ENCODE measurements around the gene TMEM131L. TPM values are rescaled to one million over a fixed set of nuclear protein-coding genes. Genes with fewer than 3 reads are reported as not detected.
"Not testable (repeated sequence)": the region's sequence is repeated elsewhere in the genome, so short reads cannot be mapped to it uniquely, and the experiment has no call there.

TMEM131L gene
- polyA plus RNA-seq, 3 donors, result 11.2 to 58.3 (median 26.0) TPM

GRCh38 chr4:153469031-153469430 is 2.9 kb downstream of the TMEM131L start:
- WGBS (ENCODE audit: insufficient coverage), result no CpG with 5 or more reads among the region's 2 CpGs
- Mint-ChIP-seq H3K36me3 (peaks cover 35% of the 10 kb centered on the region in 2 donors), H3K4me3 (peak overlapping the region; percentile 96 to 98), H3K9me3 (peaks cover 0 to 2% (median 1%) of the 10 kb centered on the region in 7 donors), H3K4me1 (peaks cover 73% of the 10 kb centered on the region), H3K27ac (peak overlapping the region in 4 of 7 donors; percentile 7 to 73 (median 38)), H3K27me3 (ENCODE audit: low read depth in 3 of 3) (no peaks in the 10 kb centered on the region)
- TF ChIP-seq, protein P1, sequence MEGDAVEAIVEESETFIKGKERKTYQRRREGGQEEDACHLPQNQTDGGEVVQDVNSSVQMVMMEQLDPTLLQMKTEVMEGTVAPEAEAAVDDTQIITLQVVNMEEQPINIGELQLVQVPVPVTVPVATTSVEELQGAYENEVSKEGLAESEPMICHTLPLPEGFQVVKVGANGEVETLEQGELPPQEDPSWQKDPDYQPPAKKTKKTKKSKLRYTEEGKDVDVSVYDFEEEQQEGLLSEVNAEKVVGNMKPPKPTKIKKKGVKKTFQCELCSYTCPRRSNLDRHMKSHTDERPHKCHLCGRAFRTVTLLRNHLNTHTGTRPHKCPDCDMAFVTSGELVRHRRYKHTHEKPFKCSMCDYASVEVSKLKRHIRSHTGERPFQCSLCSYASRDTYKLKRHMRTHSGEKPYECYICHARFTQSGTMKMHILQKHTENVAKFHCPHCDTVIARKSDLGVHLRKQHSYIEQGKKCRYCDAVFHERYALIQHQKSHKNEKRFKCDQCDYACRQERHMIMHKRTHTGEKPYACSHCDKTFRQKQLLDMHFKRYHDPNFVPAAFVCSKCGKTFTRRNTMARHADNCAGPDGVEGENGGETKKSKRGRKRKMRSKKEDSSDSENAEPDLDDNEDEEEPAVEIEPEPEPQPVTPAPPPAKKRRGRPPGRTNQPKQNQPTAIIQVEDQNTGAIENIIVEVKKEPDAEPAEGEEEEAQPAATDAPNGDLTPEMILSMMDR (IDR thresholded peaks at IDR 0.05), result no peak
- Histone ChIP-seq H3K4me1 (ENCODE audit: control insufficient read depth in 1 of 2, insufficient read depth in 2 of 2, low read length in 2 of 2) (peaks cover 57 to 82% of the 10 kb centered on the region in 2 donors), H3K9me3 (replicated peaks in 1 of 2; ENCODE audit: control insufficient read depth in 1 of 2, insufficient read depth in 1 of 2, low read length in 2 of 2) (no peaks in the 10 kb centered on the region), H3K9ac (ENCODE audit: insufficient read depth, low read length, poor library complexity, severe bottlenecking) (no peak overlapping the region), H3K27ac (ENCODE audit: low read depth in 1 of 2, low read length in 2 of 2) (peak overlapping the region in 1 of 2 donors; percentile 58), H4K20me1 (ENCODE audit: insufficient read depth, low read length) (peaks cover 76% of the 10 kb centered on the region), H3K27me3 (ENCODE audit: control insufficient read depth in 2 of 2, insufficient read depth in 2 of 2, low read length in 2 of 2) (no peaks in the 10 kb centered on the region), H3K4me3 (replicated peaks in 1 of 3; ENCODE audit: low read depth in 2 of 3, low read length in 3 of 3) (peak overlapping the region in 2 of 3 experiments; percentile 80 to 98), H3K36me3 (replicated peaks in 1 of 2; ENCODE audit: control insufficient read depth in 1 of 2, insufficient read depth in 2 of 2, low read length in 2 of 2) (peaks cover 15 to 27% of the 10 kb centered on the region in 2 donors), H2AFZ (ENCODE audit: insufficient read depth, low read depth, low read length, poor library complexity, severe bottlenecking) (no peak overlapping the region), H3K79me2 (ENCODE audit: insufficient read depth, low read length) (peaks cover 77% of the 10 kb centered on the region), H3K4me2 (replicated peaks; ENCODE audit: extremely low read depth, low read length, poor library complexity, severe bottlenecking) (peak overlapping the region; percentile 96)
- intact Hi-C loops (cut with micrococcal nuclease), result loop anchor here in 1 of 2 donors (5.0 kb wide), 1 partner anchor 37 kb away; no protein-coding TSS in a partner anchor
- DNase-seq, result no peak

DNA sequence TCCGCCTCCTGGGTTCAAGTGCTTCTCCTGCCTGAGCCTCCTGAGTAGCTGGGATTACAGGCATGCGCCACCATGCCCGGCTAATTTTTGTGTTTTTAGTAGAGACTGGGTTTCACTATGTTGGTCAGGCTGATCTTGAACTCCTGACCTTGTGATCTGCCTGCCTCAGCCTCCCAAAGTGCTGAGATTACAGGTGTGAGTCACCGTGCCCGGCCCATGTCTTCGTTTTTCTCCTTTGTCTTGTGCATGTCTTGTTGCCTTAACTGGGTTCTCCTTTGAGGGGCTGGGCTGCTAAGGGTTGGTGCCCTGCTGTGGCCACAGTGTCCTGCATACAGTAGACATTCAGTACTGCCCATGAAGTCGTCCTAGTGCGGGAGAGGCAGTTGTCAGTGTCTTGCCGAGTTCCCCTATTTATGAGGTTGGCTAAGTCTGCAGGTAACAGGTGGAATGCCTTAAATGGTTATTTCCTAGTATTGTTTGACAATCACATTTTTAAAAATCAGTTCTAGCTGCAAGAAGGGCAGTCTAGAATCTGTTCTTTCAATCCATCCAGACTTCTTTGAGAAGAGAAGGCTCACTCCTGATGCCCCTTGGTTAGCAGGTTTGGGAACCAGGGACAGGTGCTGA is 5.0 kb downstream of the TMEM131L start:
- Histone ChIP-seq H3K4me1 (ENCODE audit: control insufficient read depth in 1 of 2, insufficient read depth in 2 of 2, low read length in 2 of 2) (peaks cover 45 to 65% of the 10 kb centered on the region in 2 donors), H3K4me2 (replicated peaks; ENCODE audit: extremely low read depth, low read length, poor library complexity, severe bottlenecking) (peak overlapping the region; percentile 9), H3K4me3 (replicated peaks in 1 of 3; ENCODE audit: low read depth in 2 of 3, low read length in 3 of 3) (peak overlapping the region in 1 of 3 experiments; percentile 12), H4K20me1 (ENCODE audit: insufficient read depth, low read length) (peaks cover 98% of the 10 kb centered on the region), H3K36me3 (replicated peaks in 1 of 2; ENCODE audit: control insufficient read depth in 1 of 2, insufficient read depth in 2 of 2, low read length in 2 of 2) (peaks cover 37 to 48% of the 10 kb centered on the region in 2 donors), H3K79me2 (ENCODE audit: insufficient read depth, low read length) (peaks cover 98% of the 10 kb centered on the region), H3K27ac (ENCODE audit: low read depth in 1 of 2, low read length in 2 of 2) (peak overlapping the region in 1 of 2 donors; percentile 49)
- H2AFZ ChIP-seq (ENCODE audit: insufficient read depth, low read depth, low read length, poor library complexity, severe bottlenecking); H3K27me3 Mint-ChIP-seq (ENCODE audit: low read depth in 3 of 3); intact Hi-C loops (cut with micrococcal nuclease); H3K9me3 Mint-ChIP-seq; H3K4me3 Mint-ChIP-seq; H3K9me3 ChIP-seq (replicated peaks in 1 of 2; ENCODE audit: control insufficient read depth in 1 of 2, insufficient read depth in 1 of 2, low read length in 2 of 2); DNase-seq; H3K9ac ChIP-seq (ENCODE audit: insufficient read depth, low read length, poor library complexity, severe bottlenecking); H3K27me3 ChIP-seq (ENCODE audit: control insufficient read depth in 2 of 2, insufficient read depth in 2 of 2, low read length in 2 of 2): not testable (repeated sequence)
- Mint-ChIP-seq H3K36me3 (peaks cover 54 to 56% of the 10 kb centered on the region in 2 donors), H3K27ac (peak overlapping the region; percentile 26 to 81 (median 75)), H3K4me1 (peaks cover 62% of the 10 kb centered on the region)
- 79% methylated on average over 4 of the region's 9 CpGs for WGBS (ENCODE audit: insufficient coverage)

Measured in CD14-positive monocyte (primary cell).